OCI-LY7 (cell line): ENCODE data around the gene ELAVL3.

Experiments used
- CTCF ChIP-seq: fragments of 200-600 bp; sonication (generic); conservative IDR thresholded peaks from 2 replicates; pipeline ENCODE4 v1.5.1; 2014; ENCODE audit warnings: mild to moderate bottlenecking, antibody characterized with exemption, low read length, moderate library complexity, mixed read lengths
- EZH2phosphoT487 ChIP-seq: fragments of 200-600 bp; sonication (generic); IDR thresholded peaks from 2 replicates; pipeline ENCODE4 v1.6.1; 2018; ENCODE audit warnings: low read depth, borderline replicate concordance, mild to moderate bottlenecking, mixed run types, antibody characterized with exemption, low read length, moderate library complexity, mixed read lengths

GRCh38 chr19:11475861-11476260 lies 5.0 kb downstream of the ELAVL3 start:
- TF ChIP-seq CTCF: no peak
- no peak for TF ChIP-seq EZH2phosphoT487
